ENCODE data around the gene EVA1A. TPM values are rescaled to one million over a fixed set of nuclear protein-coding genes. Genes with fewer than 3 reads are reported as not detected.

Gene EVA1A
- total RNA-seq, 1 donor, result 28.1 TPM

- no peak overlapping the region for H3K4me3 ChIP-seq (ENCODE audit: low read depth, low read length)
- no peak for DNase-seq (ENCODE audit: low read depth)
- no peak for TF ChIP-seq CTCF (IDR thresholded peaks at IDR 0.05; ENCODE audit: insufficient read depth, low read length)
Observed at GRCh38 chr2:75580156-75580555, 19.4 kb upstream of the EVA1A start.

GRCh38 chr2:75579186-75579585 is 18.4 kb upstream of the EVA1A start:
- TF ChIP-seq CTCF (IDR thresholded peaks at IDR 0.05; ENCODE audit: insufficient read depth, low read length), result no peak
- no peak overlapping the region for H3K4me3 ChIP-seq (ENCODE audit: low read depth, low read length)
- no peak for DNase-seq (ENCODE audit: low read depth)

GRCh38 chr2:75577280-75577679 is 16.5 kb upstream of the EVA1A start:
- no peak overlapping the region for H3K4me3 ChIP-seq (ENCODE audit: low read depth, low read length)
- TF ChIP-seq CTCF (IDR thresholded peaks at IDR 0.05; ENCODE audit: insufficient read depth, low read length), result no peak
- DNase-seq (ENCODE audit: low read depth), result no peak

- peak; percentile 8 for TF ChIP-seq CTCF (IDR thresholded peaks at IDR 0.05; ENCODE audit: insufficient read depth, low read length)
- no peak overlapping the region for H3K4me3 ChIP-seq (ENCODE audit: low read depth, low read length)
- peak; percentile 32 for DNase-seq (ENCODE audit: low read depth)
Observed at GRCh38 chr2:75574106-75574505, 13.4 kb upstream of the EVA1A start.

- no peak overlapping the region for H3K4me3 ChIP-seq (ENCODE audit: low read depth, low read length)
- no peak for DNase-seq (ENCODE audit: low read depth)
- no peak for TF ChIP-seq CTCF (IDR thresholded peaks at IDR 0.05; ENCODE audit: insufficient read depth, low read length)
Observed at GRCh38 chr2:75573145-75573878, 12.6 kb upstream of the EVA1A start.

GRCh38 chr2:75571730-75572430 is 11.1 kb upstream of the EVA1A start:
- DNase-seq (ENCODE audit: low read depth), result peak; percentile 29
- no peak for TF ChIP-seq CTCF (IDR thresholded peaks at IDR 0.05; ENCODE audit: insufficient read depth, low read length)
- H3K4me3 ChIP-seq (ENCODE audit: low read depth, low read length), result no peak overlapping the region
